Fibroblast of mammary gland (primary cell): Measurements from ENCODE around the gene VPS26A.
A peak's percentile ranks its signal among the peaks of the same experiment; 100 is the strongest.

Experiments
- DNase-seq: peaks from one replicate; pipeline ENCODE4 v3.0.0-alpha.2; 2010; ENCODE audit warnings: low read depth
- H3K4me3 ChIP-seq: 2 replicates; pipeline ENCODE4 v1.5.1; 2011; ENCODE audit warnings: low read depth, mild to moderate bottlenecking, low read length, moderate library complexity; ENCODE audit not compliant: control insufficient read depth
- CTCF ChIP-seq: conservative IDR thresholded peaks from 2 replicates; pipeline ENCODE4 v1.5.1; 2011; ENCODE audit warnings: low read depth, low read length, inconsistent platforms; ENCODE audit not compliant: control insufficient read depth, insufficient read depth

The VPS26A gene

GRCh38 chr10:69202332-69202731 is 78.4 kb downstream of the VPS26A start:
- peak; percentile 30 for DNase-seq
- TF ChIP-seq CTCF: no peak
- no peak overlapping the region for H3K4me3 ChIP-seq

- no peak for TF ChIP-seq CTCF
- DNase-seq: no peak
- H3K4me3 ChIP-seq: no peak overlapping the region
These were observed 84.8 kb downstream of the VPS26A start for GRCh38 chr10:69208761-69209160.

- TF ChIP-seq CTCF: no peak
- no peak for DNase-seq
These were observed 86.0 kb downstream of the VPS26A start for GRCh38 chr10:69209787-69210484.

GRCh38 chr10:69211104-69211503 is 87.1 kb downstream of the VPS26A start:
- H3K4me3 ChIP-seq: no peak overlapping the region
- DNase-seq: no peak
- no peak for TF ChIP-seq CTCF

More at GRCh38 chr10:69209787-69210484, 86.0 kb downstream of the VPS26A start:
- H3K4me3 ChIP-seq: no peak overlapping the region

GRCh38 chr10:69211524-69211923 is 87.5 kb downstream of the VPS26A start:
- H3K4me3 ChIP-seq: no peak overlapping the region
- DNase-seq: no peak
- TF ChIP-seq CTCF: no peak

- DNase-seq: no peak
- no peak overlapping the region for H3K4me3 ChIP-seq
- no peak for TF ChIP-seq CTCF
These were observed 89.8 kb downstream of the VPS26A start for GRCh38 chr10:69213591-69214311.
